K562 (cell line): Measurements from ENCODE around the gene STX2. TPM values are rescaled to one million over a fixed set of nuclear protein-coding genes. Genes with fewer than 3 reads are reported as not detected.
A peak's percentile ranks its signal among the peaks of the same experiment; 100 is the strongest.

Experiments used
- ARNT ChIP-seq, 2 experiments: fragments of 450-650 bp; IDR thresholded peaks; 2 replicates each; pipeline ENCODE4 v1.6.1; 2016; ENCODE audit warnings: mild to moderate bottlenecking in 1 of 2
- GATAD2A ChIP-seq: fragments of 450-650 bp; IDR thresholded peaks from 2 replicates; pipeline ENCODE4 v1.6.1; 2017
- KLF1 ChIP-seq: fragments of 450-650 bp; IDR thresholded peaks from 2 replicates; pipeline ENCODE4 v1.6.1; 2016; ENCODE audit warnings: missing genetic modification characterization, missing compliant biosample characterization
- MED1 ChIP-seq: sonication (generic); formaldehyde crosslinking; IDR thresholded peaks from 2 replicates; pipeline ENCODE4 v1.8.1; 2023; ENCODE audit warnings: missing genetic modification reagents, borderline replicate concordance
- MTA1 ChIP-seq: fragments of 450-650 bp; IDR thresholded peaks from 2 replicates; pipeline ENCODE4 v1.6.1; 2017; ENCODE audit warnings: borderline replicate concordance
- NFATC3 ChIP-seq: fragments of 450-650 bp; IDR thresholded peaks from 2 replicates; pipeline ENCODE4 v1.6.1; 2017; ENCODE audit warnings: mild to moderate bottlenecking
- NFIC ChIP-seq: fragments of 450-650 bp; IDR thresholded peaks from 2 replicates; pipeline ENCODE4 v1.6.1; 2017; ENCODE audit warnings: mild to moderate bottlenecking, inconsistent platforms
- PHB2 ChIP-seq: fragments of 450-650 bp; IDR thresholded peaks from 2 replicates; pipeline ENCODE4 v1.6.1; 2017; ENCODE audit warnings: low read depth
- RAD51 ChIP-seq: fragments of 450-650 bp; IDR thresholded peaks from 2 replicates; pipeline ENCODE4 v1.7.1; 2016; ENCODE audit warnings: low read depth, mild to moderate bottlenecking, borderline replicate concordance
- RBM17 ChIP-seq: fragments of 200-400 bp; formaldehyde crosslinking; IDR thresholded peaks from 2 replicates; pipeline ENCODE4 v1.6.1; 2017; ENCODE audit warnings: low read depth, mild to moderate bottlenecking, low read length, borderline replicate concordance
- SREBF1 ChIP-seq: fragments of 150-350 bp; IDR thresholded peaks from 2 replicates; pipeline ENCODE4 v1.6.1; 2014; ENCODE audit warnings: antibody characterized with exemption, low read depth, low read length, borderline replicate concordance
- SREBF2 ChIP-seq: sonication (generic); formaldehyde crosslinking; IDR thresholded peaks from 2 replicates; pipeline ENCODE4 v1.4.0; 2020; ENCODE audit warnings: mild to moderate bottlenecking, missing genetic modification reagents
- TCF7 ChIP-seq: sonication (generic); IDR thresholded peaks from 2 replicates; pipeline ENCODE4 v1.6.1; 2016; ENCODE audit warnings: antibody characterized with exemption, borderline replicate concordance
- WHSC1 ChIP-seq: IDR thresholded peaks from one replicate; pipeline ENCODE4 v1.6.1; 2012; ENCODE audit warnings: low read length, control low read depth, inconsistent platforms
- ZC3H11A ChIP-seq: IDR thresholded peaks from 2 replicates; pipeline ENCODE4 v1.6.1; 2012; ENCODE audit warnings: low read depth, low read length, improper control_type of control experiment
- ZNF174 ChIP-seq: fragments of 250-450 bp; sonication (Bioruptor Pico); IDR thresholded peaks from 2 replicates; pipeline ENCODE4 v1.4.0; 2020; ENCODE audit warnings: mild to moderate bottlenecking
- ZNF175 ChIP-seq: fragments of 200-800 bp; sonication (Bioruptor generic); IDR thresholded peaks from 2 replicates; pipeline ENCODE4 v1.6.1; 2016; ENCODE audit warnings: low read depth, mild to moderate bottlenecking, missing genetic modification characterization, missing compliant biosample characterization
- ZNF224 ChIP-seq: sonication (generic); formaldehyde crosslinking; IDR thresholded peaks from 2 replicates; pipeline ENCODE4 v1.8.0; 2022; ENCODE audit warnings: mild to moderate bottlenecking, missing genetic modification reagents
- ZNF253 ChIP-seq: fragments of 250-450 bp; sonication (Bioruptor Pico); conservative IDR thresholded peaks from 2 replicates; pipeline ENCODE4 v1.6.1; 2021; ENCODE audit warnings: mild to moderate bottlenecking
- ZNF589 ChIP-seq: fragments of 200-800 bp; sonication (Bioruptor generic); IDR thresholded peaks from 2 replicates; pipeline ENCODE4 v1.6.1; 2016; ENCODE audit warnings: low read depth, missing genetic modification characterization, missing compliant biosample characterization
- polyA plus RNA-seq, 8 experiments: library from polyadenylated mRNA; depleted of rRNA in 4 of 8; stranded (reverse) in 5 of 8; unstranded in 3 of 8; fragments of >200 nt; fragmentation: Nextera tagmentation in 2 of 8; fragmentation: Illumina TruSeq in 1 of 8; extraction: Ambion mirVana in 2 of 8; extraction: Trizol in 1 of 8; gene quantifications; 2 replicates each; pipeline versions ENCODE4 v1.2.1 to v1.2.3, GENCODE V29; 2011 to 2014; ENCODE audit warnings: inconsistent platforms in 1 of 8, missing spikeins in 1 of 8
- total RNA-seq, 7 experiments: library from RNA; depleted of rRNA in 6 of 7; stranded (reverse); fragments of >200 nt in 6 of 7; fragmentation: Illumina TruSeq in 2 of 7; extraction: Trizol in 2 of 7; gene quantifications; 2 replicates each; pipeline versions ENCODE4 v1.2.1 to v1.2.3, GENCODE V29; 2011 to 2021; ENCODE audit warnings: low replicate concordance in 1 of 7
- TF ChIP-seq, protein P1 (sequence below): fragments of 250-450 bp; sonication (Bioruptor Pico); IDR thresholded peaks from 2 replicates; pipeline ENCODE4 v1.5.0; 2020; ENCODE audit warnings: mild to moderate bottlenecking
- TF ChIP-seq, protein P2 (sequence below): fragments of 450-650 bp; IDR thresholded peaks from 2 replicates; pipeline ENCODE4 v1.6.1; 2016
- TF ChIP-seq, protein P3 (sequence below): fragments of 450-650 bp; IDR thresholded peaks from 2 replicates; pipeline ENCODE4 v1.6.1; 2014; ENCODE audit warnings: low read depth, mild to moderate bottlenecking, moderate library complexity, borderline replicate concordance
- TF ChIP-seq, protein P4 (sequence below): fragments of 250-450 bp; sonication (Bioruptor Pico); IDR thresholded peaks from 2 replicates; pipeline ENCODE4 v1.4.0; 2020; ENCODE audit warnings: borderline replicate concordance
- TF ChIP-seq, protein P5 (sequence below): sonication (generic); formaldehyde crosslinking; IDR thresholded peaks from 2 replicates; pipeline ENCODE4 v1.8.1; 2023; ENCODE audit warnings: mild to moderate bottlenecking, missing genetic modification reagents, moderate library complexity

The STX2 gene
- total and polyA plus RNA-seq, 9 of the 15 experiments (the other 6 are each of a cell fraction or from before 2014, with no cell fraction given) = 22.2 to 54.6 (median 30.8) TPM

DNA sequence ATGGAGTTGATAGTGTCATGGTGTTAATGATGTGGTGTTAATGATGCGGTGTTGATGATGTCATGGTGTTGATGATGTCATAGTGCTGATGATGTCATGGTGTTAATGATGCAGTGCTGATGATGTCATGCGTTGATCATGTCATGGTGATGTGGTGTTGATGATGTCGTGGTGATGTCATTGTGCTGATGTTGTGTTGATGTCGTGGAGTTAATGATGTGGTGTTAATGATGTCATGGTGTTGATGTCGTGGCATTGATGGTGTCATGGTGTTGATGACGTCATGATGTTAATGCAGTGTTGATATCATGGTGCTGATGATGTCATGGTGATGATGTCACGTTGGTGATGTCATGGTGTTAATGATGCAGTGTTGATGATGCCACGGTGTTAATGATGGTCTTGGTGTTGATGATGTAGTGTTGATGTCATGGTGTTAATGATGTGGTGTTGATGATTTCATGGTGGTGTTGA is 73.8 kb downstream of the STX2 start (continued):
- TF ChIP-seq, protein P1, sequence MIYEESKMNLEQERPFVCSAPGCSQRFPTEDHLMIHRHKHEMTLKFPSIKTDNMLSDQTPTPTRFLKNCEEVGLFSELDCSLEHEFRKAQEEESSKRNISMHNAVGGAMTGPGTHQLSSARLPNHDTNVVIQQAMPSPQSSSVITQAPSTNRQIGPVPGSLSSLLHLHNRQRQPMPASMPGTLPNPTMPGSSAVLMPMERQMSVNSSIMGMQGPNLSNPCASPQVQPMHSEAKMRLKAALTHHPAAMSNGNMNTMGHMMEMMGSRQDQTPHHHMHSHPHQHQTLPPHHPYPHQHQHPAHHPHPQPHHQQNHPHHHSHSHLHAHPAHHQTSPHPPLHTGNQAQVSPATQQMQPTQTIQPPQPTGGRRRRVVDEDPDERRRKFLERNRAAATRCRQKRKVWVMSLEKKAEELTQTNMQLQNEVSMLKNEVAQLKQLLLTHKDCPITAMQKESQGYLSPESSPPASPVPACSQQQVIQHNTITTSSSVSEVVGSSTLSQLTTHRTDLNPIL = no peak
- TF ChIP-seq, protein P2, sequence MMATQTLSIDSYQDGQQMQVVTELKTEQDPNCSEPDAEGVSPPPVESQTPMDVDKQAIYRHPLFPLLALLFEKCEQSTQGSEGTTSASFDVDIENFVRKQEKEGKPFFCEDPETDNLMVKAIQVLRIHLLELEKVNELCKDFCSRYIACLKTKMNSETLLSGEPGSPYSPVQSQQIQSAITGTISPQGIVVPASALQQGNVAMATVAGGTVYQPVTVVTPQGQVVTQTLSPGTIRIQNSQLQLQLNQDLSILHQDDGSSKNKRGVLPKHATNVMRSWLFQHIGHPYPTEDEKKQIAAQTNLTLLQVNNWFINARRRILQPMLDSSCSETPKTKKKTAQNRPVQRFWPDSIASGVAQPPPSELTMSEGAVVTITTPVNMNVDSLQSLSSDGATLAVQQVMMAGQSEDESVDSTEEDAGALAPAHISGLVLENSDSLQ = no peak
- TF ChIP-seq ZNF224 (CRISPR knock-in tag) = no peak
- TF ChIP-seq, protein P3, sequence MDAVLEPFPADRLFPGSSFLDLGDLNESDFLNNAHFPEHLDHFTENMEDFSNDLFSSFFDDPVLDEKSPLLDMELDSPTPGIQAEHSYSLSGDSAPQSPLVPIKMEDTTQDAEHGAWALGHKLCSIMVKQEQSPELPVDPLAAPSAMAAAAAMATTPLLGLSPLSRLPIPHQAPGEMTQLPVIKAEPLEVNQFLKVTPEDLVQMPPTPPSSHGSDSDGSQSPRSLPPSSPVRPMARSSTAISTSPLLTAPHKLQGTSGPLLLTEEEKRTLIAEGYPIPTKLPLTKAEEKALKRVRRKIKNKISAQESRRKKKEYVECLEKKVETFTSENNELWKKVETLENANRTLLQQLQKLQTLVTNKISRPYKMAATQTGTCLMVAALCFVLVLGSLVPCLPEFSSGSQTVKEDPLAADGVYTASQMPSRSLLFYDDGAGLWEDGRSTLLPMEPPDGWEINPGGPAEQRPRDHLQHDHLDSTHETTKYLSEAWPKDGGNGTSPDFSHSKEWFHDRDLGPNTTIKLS = no peak
- TF ChIP-seq WHSC1 = no peak
- no peak for TF ChIP-seq PHB2
- TF ChIP-seq, protein P4, sequence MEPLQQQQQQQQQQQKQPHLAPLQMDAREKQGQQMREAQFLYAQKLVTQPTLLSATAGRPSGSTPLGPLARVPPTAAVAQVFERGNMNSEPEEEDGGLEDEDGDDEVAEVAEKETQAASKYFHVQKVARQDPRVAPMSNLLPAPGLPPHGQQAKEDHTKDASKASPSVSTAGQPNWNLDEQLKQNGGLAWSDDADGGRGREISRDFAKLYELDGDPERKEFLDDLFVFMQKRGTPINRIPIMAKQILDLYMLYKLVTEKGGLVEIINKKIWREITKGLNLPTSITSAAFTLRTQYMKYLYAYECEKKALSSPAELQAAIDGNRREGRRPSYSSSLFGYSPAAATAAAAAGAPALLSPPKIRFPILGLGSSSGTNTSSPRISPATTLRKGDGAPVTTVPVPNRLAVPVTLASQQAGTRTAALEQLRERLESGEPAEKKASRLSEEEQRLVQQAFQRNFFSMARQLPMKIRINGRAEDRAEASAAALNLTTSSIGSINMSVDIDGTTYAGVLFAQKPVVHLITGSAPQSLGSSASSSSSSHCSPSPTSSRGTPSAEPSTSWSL (CRISPR knock-in tag) = no peak
- TF ChIP-seq, protein P5, sequence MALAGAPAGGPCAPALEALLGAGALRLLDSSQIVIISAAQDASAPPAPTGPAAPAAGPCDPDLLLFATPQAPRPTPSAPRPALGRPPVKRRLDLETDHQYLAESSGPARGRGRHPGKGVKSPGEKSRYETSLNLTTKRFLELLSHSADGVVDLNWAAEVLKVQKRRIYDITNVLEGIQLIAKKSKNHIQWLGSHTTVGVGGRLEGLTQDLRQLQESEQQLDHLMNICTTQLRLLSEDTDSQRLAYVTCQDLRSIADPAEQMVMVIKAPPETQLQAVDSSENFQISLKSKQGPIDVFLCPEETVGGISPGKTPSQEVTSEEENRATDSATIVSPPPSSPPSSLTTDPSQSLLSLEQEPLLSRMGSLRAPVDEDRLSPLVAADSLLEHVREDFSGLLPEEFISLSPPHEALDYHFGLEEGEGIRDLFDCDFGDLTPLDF (CRISPR knock-in tag) = no peak
- no peak for TF ChIP-seq TCF7
- no peak for TF ChIP-seq KLF1 (tag)
- TF ChIP-seq ZC3H11A = no peak
- no peak for TF ChIP-seq GATAD2A
- TF ChIP-seq ZNF253 (CRISPR knock-in tag) = no peak
- TF ChIP-seq NFIC = no peak
- TF ChIP-seq SREBF2 (CRISPR knock-in tag) = no peak
- no peak for TF ChIP-seq RAD51
- TF ChIP-seq MTA1 = peak; percentile 79
- TF ChIP-seq ZNF175 (CRISPR knock-in tag) = no peak
- TF ChIP-seq ZNF174 = no peak
- no peak for TF ChIP-seq RBM17
- TF ChIP-seq ZNF589 (CRISPR knock-in tag) = no peak
- no peak for TF ChIP-seq SREBF1
- peak in 1 of 2 experiments; percentile 60; a peak in 1 of 4 replicates for TF ChIP-seq ARNT (IDR thresholded peaks at IDR 0.05)
- TF ChIP-seq NFATC3 = no peak
- no peak for TF ChIP-seq MED1
